K562 (cell line): Measurements from ENCODE around the gene PIH1D1.

ENCODE experiments used
- ESRRB ChIP-seq: fragments of 250-450 bp; sonication (Bioruptor Pico); IDR thresholded peaks from 2 replicates; pipeline ENCODE4 v1.5.0; 2020; ENCODE audit warnings: mild to moderate bottlenecking, moderate library complexity, borderline replicate concordance
- MXI1 ChIP-seq: IDR thresholded peaks from 2 replicates; pipeline ENCODE4 v1.6.1; 2011; ENCODE audit warnings: low read depth, mild to moderate bottlenecking, improper control_type of control experiment, low read length
- RERE ChIP-seq: sonication (generic); formaldehyde crosslinking; IDR thresholded peaks from 2 replicates; pipeline ENCODE4 v1.8.0; 2023; ENCODE audit warnings: missing genetic modification reagents, mild to moderate bottlenecking, borderline replicate concordance

GRCh38 chr19:49465371-49465770 is 13.8 kb upstream of the PIH1D1 start:
- TF ChIP-seq RERE (no peak), MXI1 (no peak), ESRRB (CRISPR knock-in tag) (no peak)
